Measurements from ENCODE around the gene LMAN2.

LMAN2 gene

DNA sequence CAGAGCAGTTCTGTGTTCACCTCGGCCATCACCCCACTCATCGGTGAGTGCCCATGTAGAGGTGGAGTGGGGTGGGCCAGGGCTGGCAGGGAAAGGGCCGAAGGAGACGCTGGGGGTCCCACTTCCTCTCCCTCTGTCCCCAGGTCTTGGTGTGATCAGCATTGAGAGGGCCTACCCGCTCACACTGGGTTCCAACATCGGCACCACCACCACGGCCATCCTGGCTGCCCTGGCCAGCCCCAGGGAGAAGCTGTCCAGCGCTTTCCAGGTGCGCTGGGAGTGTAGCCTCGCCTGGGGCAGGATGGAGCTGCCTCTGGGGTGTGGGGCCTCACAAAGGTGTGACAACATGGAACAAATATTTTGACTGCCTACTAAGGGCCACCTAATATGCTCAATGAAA is 45.3 kb upstream of the LMAN2 start:
- Histone ChIP-seq H2AFZ (ENCODE audit: low read length) (no peak overlapping the region), H3K4me1 (ENCODE audit: low read length) (no peaks in the 10 kb centered on the region), H3K9me2 (replicated peaks; ENCODE audit: insufficient read depth, low read length) (no peaks in the 10 kb centered on the region), H3K4me3 (ENCODE audit: low read length) (no peak overlapping the region), H3K36me3 (replicated peaks; ENCODE audit: insufficient read depth, low read length) (no peaks in the 10 kb centered on the region), H3F3A (ENCODE audit: insufficient read depth, low read length) (no peaks in the 10 kb centered on the region), H3K79me2 (ENCODE audit: low read length) (no peaks in the 10 kb centered on the region), H3K9ac (ENCODE audit: low read length) (no peak overlapping the region), H4K20me1 (ENCODE audit: insufficient read depth, low read length) (no peaks in the 10 kb centered on the region), H3K27me3 (replicated peaks; ENCODE audit: insufficient read depth, low read length) (peaks cover 35% of the 10 kb centered on the region), H3K4me2 (ENCODE audit: low read depth, low read length) (no peak overlapping the region), H3K9me3 (replicated peaks; ENCODE audit: insufficient read depth, low read length) (no peaks in the 10 kb centered on the region), H3K27ac (ENCODE audit: low read length) (no peak overlapping the region)
- TF ChIP-seq, protein P1, sequence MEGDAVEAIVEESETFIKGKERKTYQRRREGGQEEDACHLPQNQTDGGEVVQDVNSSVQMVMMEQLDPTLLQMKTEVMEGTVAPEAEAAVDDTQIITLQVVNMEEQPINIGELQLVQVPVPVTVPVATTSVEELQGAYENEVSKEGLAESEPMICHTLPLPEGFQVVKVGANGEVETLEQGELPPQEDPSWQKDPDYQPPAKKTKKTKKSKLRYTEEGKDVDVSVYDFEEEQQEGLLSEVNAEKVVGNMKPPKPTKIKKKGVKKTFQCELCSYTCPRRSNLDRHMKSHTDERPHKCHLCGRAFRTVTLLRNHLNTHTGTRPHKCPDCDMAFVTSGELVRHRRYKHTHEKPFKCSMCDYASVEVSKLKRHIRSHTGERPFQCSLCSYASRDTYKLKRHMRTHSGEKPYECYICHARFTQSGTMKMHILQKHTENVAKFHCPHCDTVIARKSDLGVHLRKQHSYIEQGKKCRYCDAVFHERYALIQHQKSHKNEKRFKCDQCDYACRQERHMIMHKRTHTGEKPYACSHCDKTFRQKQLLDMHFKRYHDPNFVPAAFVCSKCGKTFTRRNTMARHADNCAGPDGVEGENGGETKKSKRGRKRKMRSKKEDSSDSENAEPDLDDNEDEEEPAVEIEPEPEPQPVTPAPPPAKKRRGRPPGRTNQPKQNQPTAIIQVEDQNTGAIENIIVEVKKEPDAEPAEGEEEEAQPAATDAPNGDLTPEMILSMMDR (IDR thresholded peaks at IDR 0.05; ENCODE audit: low read length): no peak
- no peak for TF ChIP-seq EZH2phosphoT487 (IDR thresholded peaks at IDR 0.05; ENCODE audit: low read length)
- TF ChIP-seq EZH2 (optimal IDR thresholded peaks at IDR 0.05; ENCODE audit: low read depth, low read length): no peak
- no peak for DNase-seq

- Histone ChIP-seq H2AFZ (ENCODE audit: low read length) (no peak overlapping the region), H4K20me1 (ENCODE audit: insufficient read depth, low read length) (no peaks in the 10 kb centered on the region), H3K27me3 (replicated peaks; ENCODE audit: insufficient read depth, low read length) (peaks cover 27% of the 10 kb centered on the region), H3K4me3 (ENCODE audit: low read length) (no peak overlapping the region), H3F3A (ENCODE audit: insufficient read depth, low read length) (no peaks in the 10 kb centered on the region), H3K4me1 (ENCODE audit: low read length) (no peaks in the 10 kb centered on the region), H3K27ac (ENCODE audit: low read length) (no peak overlapping the region), H3K79me2 (ENCODE audit: low read length) (no peaks in the 10 kb centered on the region), H3K4me2 (ENCODE audit: low read depth, low read length) (no peak overlapping the region), H3K9me3 (replicated peaks; ENCODE audit: insufficient read depth, low read length) (no peaks in the 10 kb centered on the region), H3K9ac (ENCODE audit: low read length) (no peak overlapping the region), H3K9me2 (replicated peaks; ENCODE audit: insufficient read depth, low read length) (no peaks in the 10 kb centered on the region), H3K36me3 (replicated peaks; ENCODE audit: insufficient read depth, low read length) (no peaks in the 10 kb centered on the region)
- no peak for TF ChIP-seq EZH2phosphoT487 (IDR thresholded peaks at IDR 0.05; ENCODE audit: low read length)
- TF ChIP-seq, protein P1 (IDR thresholded peaks at IDR 0.05; ENCODE audit: low read length): no peak
- no peak for DNase-seq
Measured at GRCh38 chr5:177396078-177396477, 44.6 kb upstream of the LMAN2 start.

GRCh38 chr5:177393990-177394389 is 42.5 kb upstream of the LMAN2 start:
- H3K9me2 ChIP-seq (replicated peaks; ENCODE audit: insufficient read depth, low read length): no peaks in the 10 kb centered on the region
- H3K27me3 ChIP-seq (replicated peaks; ENCODE audit: insufficient read depth, low read length): peaks cover 37% of the 10 kb centered on the region
- H3K9me3 ChIP-seq (replicated peaks; ENCODE audit: insufficient read depth, low read length): no peaks in the 10 kb centered on the region
- H3K79me2 ChIP-seq (ENCODE audit: low read length): no peaks in the 10 kb centered on the region
- no peak for TF ChIP-seq EZH2phosphoT487 (IDR thresholded peaks at IDR 0.05; ENCODE audit: low read length)
- TF ChIP-seq, protein P1 (IDR thresholded peaks at IDR 0.05; ENCODE audit: low read length): no peak
- no peak overlapping the region for H2AFZ ChIP-seq (ENCODE audit: low read length)
- H3K9ac ChIP-seq (ENCODE audit: low read length): no peak overlapping the region
- no peaks in the 10 kb centered on the region for H3K4me1 ChIP-seq (ENCODE audit: low read length)
- no peak for DNase-seq
- H3K36me3 ChIP-seq (replicated peaks; ENCODE audit: insufficient read depth, low read length): no peaks in the 10 kb centered on the region
- no peaks in the 10 kb centered on the region for H4K20me1 ChIP-seq (ENCODE audit: insufficient read depth, low read length)
- H3F3A ChIP-seq (ENCODE audit: insufficient read depth, low read length): no peaks in the 10 kb centered on the region
- no peak overlapping the region for H3K4me3 ChIP-seq (ENCODE audit: low read length)
- no peak overlapping the region for H3K27ac ChIP-seq (ENCODE audit: low read length)
- no peak overlapping the region for H3K4me2 ChIP-seq (ENCODE audit: low read depth, low read length)
